GM12878 (cell line): ENCODE data around the gene MCAT. TPM values are rescaled to one million over a fixed set of nuclear protein-coding genes. Genes with fewer than 3 reads are reported as not detected.

Experiments
- ATAC-seq: fragments of 200-7000 bp; cut with Tn5 transposase; 3 replicates; pipeline ENCODE4 v1.9.1; 2020; ENCODE audit warnings: mild to moderate bottlenecking, moderate library complexity
- BruUV-seq: library from RNA; stranded (reverse); fragments of 400-500 nt; replicated peaks from 2 replicates; lab custom pipeline; 2021; lab: Mats Ljungman, UMichigan
- CTCF ChIA-PET: fragments of 300-600 bp; sonication (Branson Sonifier 250); formaldehyde crosslinking; extraction: SDS; loops from one replicate; lab custom pipeline; 2021; ENCODE audit warnings: inconsistent platforms; lab: Yijun Ruan, JAX
- POLR2A ChIA-PET: fragments of 350-600 bp; formaldehyde crosslinking; extraction: SDS; loops from one replicate; lab custom pipeline; 2021; ENCODE audit warnings: inconsistent platforms; lab: Charles Lee
- RAD21 ChIA-PET: fragments of 300-600 bp; sonication (Branson Sonifier 250); formaldehyde crosslinking; loops from one replicate; lab custom pipeline; 2023; ENCODE audit warnings: antibody characterized with exemption; ENCODE audit not compliant: unreplicated experiment; lab: Charles Lee
- SMC1A ChIA-PET: fragments of 300-600 bp; sonication (Branson Sonifier 250); formaldehyde crosslinking; loops from one replicate; lab custom pipeline; 2023; ENCODE audit not compliant: unreplicated experiment, uncharacterized antibody; lab: Charles Lee
- DNase-seq: peaks from one replicate; pipeline ENCODE4 v3.0.0-alpha.2; 2011; ENCODE audit warnings: low read depth, low spot score
- FAIRE-seq: peaks from 3 replicates; lab custom pipeline; 2011; peaks lifted over from hg19 to GRCh38; lab: Jason Lieb, UNC
- H2AFZ ChIP-seq: 2 replicates; pipeline ENCODE4 v1.6.0; 2011; ENCODE audit warnings: low read depth, low read length, control low read depth; ENCODE audit not compliant: control insufficient read depth
- H3K27ac ChIP-seq: 2 replicates; pipeline ENCODE4 v1.5.1; 2011; ENCODE audit warnings: control low read depth; ENCODE audit not compliant: control insufficient read depth, insufficient read depth
- H3K27me3 ChIP-seq, 2 experiments: replicated peaks in 1 of 2; 2 replicates each; pipeline versions ENCODE4 v1.6.0 to v1.6.1; 2011; ENCODE audit warnings: low read length in 1 of 2; ENCODE audit not compliant: control insufficient read depth in 2 of 2, insufficient read depth in 2 of 2
- H3K36me3 ChIP-seq, 2 experiments: 2 replicates each; pipeline ENCODE4 v1.5.1; 2011; ENCODE audit warnings: low read length in 1 of 2; ENCODE audit not compliant: control insufficient read depth in 2 of 2, insufficient read depth in 2 of 2
- H3K4me1 ChIP-seq: 2 replicates; pipeline ENCODE4 v1.6.1; 2011; ENCODE audit warnings: mild to moderate bottlenecking, low read length, moderate library complexity, mixed read lengths; ENCODE audit not compliant: control insufficient read depth, insufficient read depth
- H3K4me2 ChIP-seq: 2 replicates; pipeline ENCODE4 v1.6.0; 2011; ENCODE audit warnings: control low read depth; ENCODE audit not compliant: control insufficient read depth, insufficient read depth
- H3K4me3 ChIP-seq: fragments of 200-600 bp; sonication (generic); 2 replicates; pipeline ENCODE4 v1.5.1; 2016
- H3K79me2 ChIP-seq: 2 replicates; pipeline ENCODE4 v1.6.0; 2011; ENCODE audit warnings: low read length; ENCODE audit not compliant: control insufficient read depth, insufficient read depth
- H3K9ac ChIP-seq: 2 replicates; pipeline ENCODE4 v1.8.0; 2011; ENCODE audit warnings: low read length, control low read depth, mixed read lengths; ENCODE audit not compliant: control insufficient read depth, insufficient read depth
- H3K9me3 ChIP-seq: replicated peaks from 3 replicates; pipeline ENCODE4 v1.5.1; 2011; ENCODE audit warnings: mild to moderate bottlenecking, low read length; ENCODE audit not compliant: control insufficient read depth, insufficient read depth
- H4K20me1 ChIP-seq: 2 replicates; pipeline ENCODE4 v1.6.0; 2011; ENCODE audit not compliant: control insufficient read depth, insufficient read depth
- E2F8 ChIP-seq: fragments of 450-650 bp; IDR thresholded peaks from 2 replicates; pipeline ENCODE4 v1.6.1; 2018; ENCODE audit warnings: mild to moderate bottlenecking, low read depth, moderate library complexity; ENCODE audit not compliant: partially characterized antibody
- IKZF1 ChIP-seq: fragments of 450-650 bp; conservative IDR thresholded peaks from 2 replicates; pipeline ENCODE4 v1.6.1; 2017; ENCODE audit warnings: antibody characterized with exemption, mild to moderate bottlenecking
- MAX ChIP-seq: IDR thresholded peaks from 2 replicates; pipeline ENCODE4 v1.6.1; 2012; ENCODE audit warnings: low read depth, low read length, improper control_type of control experiment
- MEF2B ChIP-seq: fragments of 450-650 bp; IDR thresholded peaks from 2 replicates; pipeline ENCODE4 v1.6.1; 2018; ENCODE audit warnings: mild to moderate bottlenecking, moderate library complexity; ENCODE audit not compliant: partially characterized antibody, poor library complexity, severe bottlenecking
- MTA2 ChIP-seq: fragments of 450-650 bp; IDR thresholded peaks from 2 replicates; pipeline ENCODE4 v1.6.1; 2016; ENCODE audit warnings: low read depth, mild to moderate bottlenecking, moderate library complexity
- RFX5 ChIP-seq: IDR thresholded peaks from 2 replicates; pipeline ENCODE4 v1.6.1; 2011; ENCODE audit warnings: low read depth, low read length, improper control_type of control experiment
- ZNF687 ChIP-seq: fragments of 450-650 bp; IDR thresholded peaks from 2 replicates; pipeline ENCODE4 v1.6.1; 2017; ENCODE audit warnings: mild to moderate bottlenecking, moderate library complexity
- WGBS: methylation state at CpG from one replicate; pipeline ENCODE4 v1.1.6; 2016; ENCODE audit warnings: low lambda C conversion rate; ENCODE audit not compliant: insufficient replicate concordance, insufficient coverage; ENCODE audit errors: missing lambda C conversion rate; 5-methylcytosine and 5-hydroxymethylcytosine counted together
- in situ Hi-C: fragments of 300-500 bp; cut with MboI; formaldehyde crosslinking; loops from 9 replicates; pipeline ENCODE4 v1.14.3; 2018; ENCODE audit warnings: mixed read lengths
- intact Hi-C: fragments of 100-400 bp; cut with micrococcal nuclease; formaldehyde crosslinking; loops from one replicate; pipeline ENCODE4 v1.14.2; 2022; ENCODE audit not compliant: unreplicated experiment
- polyA plus RNA-seq, 11 experiments: library from polyadenylated mRNA; depleted of rRNA in 4 of 11; unstranded in 6 of 11; stranded (reverse) in 5 of 11; fragments of >200 nt; fragmentation: Nextera tagmentation in 4 of 11; fragmentation: Illumina TruSeq in 1 of 11; extraction: Ambion mirVana in 4 of 11; extraction: Trizol in 1 of 11; gene quantifications; 1 replicate in 1 of 11; 2 replicates in 10 of 11; pipeline versions ENCODE4 v1.2.1 to v1.2.3, GENCODE V29; 2011 to 2016; ENCODE audit warnings: inconsistent platforms in 2 of 11, missing spikeins in 2 of 11, low read depth in 1 of 11
- total RNA-seq, 4 experiments: library from RNA; depleted of rRNA in 3 of 4; stranded (reverse); fragments of >200 nt in 3 of 4; fragmentation: Illumina TruSeq in 1 of 4; extraction: Trizol in 1 of 4; gene quantifications; 2 replicates each; pipeline versions ENCODE4 v1.2.1 to v1.2.3, GENCODE V29; 2013 to 2021

MCAT gene
- total and polyA plus RNA-seq, 10 of the 15 experiments (the other 5 are each of a cell fraction or from before 2014, with no cell fraction given): 3.6 to 29.1 (median 19.3) TPM

- Histone ChIP-seq H3K9ac (peak within 1 kb of the TSS; percentile 59), H3K79me2 (no peaks in the 10 kb centered on the region; the same call in 1 of the 2 replicates), H4K20me1 (no peaks in the 10 kb centered on the region), H3K36me3 (no peaks in the 10 kb centered on the region), H3K4me2 (peak within 1 kb of the TSS; percentile 94), H2AFZ (peak within 1 kb of the TSS; percentile 87), H3K4me3 (peak within 1 kb of the TSS; percentile 77), H3K27me3 (no peaks in the 10 kb centered on the region), H3K27ac (no peak within 1 kb of the TSS; the same call in 1 of the 2 replicates), H3K9me3 (no peaks in the 10 kb centered on the region), H3K4me1 (peaks cover 17% of the 10 kb centered on the region)
- FAIRE-seq (no peak), DNase-seq (no peak), ATAC-seq (peak; percentile 86)
- 7% methylated on average over 52 of the region's 75 CpGs for WGBS
- POLR2A ChIA-PET: no interaction called here
- TSS peak; percentile 61 for BruUV-seq
- SMC1A ChIA-PET: interaction anchor here (0.6 kb wide), 1 partner anchor 128 kb away, joined by 3 read pairs; no protein-coding TSS in a partner anchor
- intact Hi-C loops: no loop called here
- RAD21 ChIA-PET: no interaction called here
- TF ChIP-seq RFX5: peak; percentile 91
- TF ChIP-seq MEF2B: peak; percentile 15
- peak; percentile 51; the same call in 1 of the 2 replicates for TF ChIP-seq IKZF1
- TF ChIP-seq MAX: peak; percentile 45; the same call in 1 of the 2 replicates
- no peak for TF ChIP-seq E2F8
- peak; percentile 54; the same call in 1 of the 2 replicates for TF ChIP-seq ZNF687
- no peak for TF ChIP-seq MTA2
- in situ Hi-C loops: no loop called here
- CTCF ChIA-PET: no interaction called here
Observed at GRCh38 chr22:43151251-43152002, 8.2 kb upstream of the MCAT start, which contains the start of gene TSPO. Gene TSPO (plus strand): TSS chr22:43151559. CDS start chr22:43159239, 7,680 bp downstream.
